Hematopoietic multipotent progenitor cell treated with erythropoietin and hydrocortisone succinate and interleukin-3 and kit ligand, for 6 days (in vitro differentiated cells): ENCODE data around the gene GNPTG.

Experiments
- DNase-seq: peaks from one replicate; pipeline ENCODE4 v3.0.0-alpha.2; 2015

The GNPTG gene

DNA sequence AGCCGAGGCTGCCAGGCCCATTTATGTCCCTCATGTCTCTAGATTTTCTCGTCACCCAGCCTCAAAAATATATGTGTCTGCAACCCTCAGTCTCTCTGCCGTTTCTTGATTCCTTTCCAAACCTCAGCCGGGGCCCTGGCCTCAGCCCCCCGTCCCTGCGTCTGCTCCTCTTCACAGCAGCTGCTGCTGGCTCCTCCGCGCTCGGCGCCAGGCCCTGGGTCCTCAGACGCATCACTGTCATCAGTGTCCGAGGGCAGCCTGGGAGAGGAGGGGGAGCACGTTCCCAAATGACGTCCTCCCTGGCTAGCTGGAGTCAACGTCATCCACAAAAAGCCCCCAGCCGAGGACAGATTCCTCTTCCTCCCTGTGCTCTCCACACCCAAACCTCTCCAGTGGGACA is 2.4 kb upstream of the GNPTG start:
- no peak for DNase-seq

DNA sequence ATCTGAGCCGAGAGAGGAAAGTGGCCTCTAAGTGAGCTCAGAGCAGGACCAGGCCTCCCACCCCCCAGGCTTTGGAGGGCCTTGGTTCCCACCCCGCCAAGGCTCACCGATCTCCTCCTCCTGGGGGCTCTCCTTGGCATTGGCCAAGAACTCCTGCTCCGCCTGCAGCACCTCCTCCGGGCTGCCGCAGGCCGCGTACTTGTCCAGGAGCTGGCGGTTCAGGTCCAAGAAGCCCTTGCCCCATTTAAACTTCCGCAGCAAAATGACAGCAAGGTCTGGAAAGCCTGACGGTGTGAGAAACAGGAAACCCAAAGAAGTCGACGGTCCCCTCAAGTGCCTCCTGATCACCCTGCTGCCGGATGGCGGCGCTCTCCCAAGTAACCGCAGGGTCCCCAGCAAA is 1.8 kb upstream of the GNPTG start:
- no peak for DNase-seq

- DNase-seq: no peak
Observed at GRCh38 chr16:1350691-1351090, 1.0 kb upstream of the GNPTG start.

GRCh38 chr16:1351215-1351581 is 533 bp upstream of the GNPTG start:
- DNase-seq: peak; percentile 42

GRCh38 chr16:1354815-1355540 is 3.2 kb downstream of the GNPTG start:
- DNase-seq: peak; percentile 80

GRCh38 chr16:1355591-1355990 is 3.9 kb downstream of the GNPTG start:
- DNase-seq: no peak

DNA sequence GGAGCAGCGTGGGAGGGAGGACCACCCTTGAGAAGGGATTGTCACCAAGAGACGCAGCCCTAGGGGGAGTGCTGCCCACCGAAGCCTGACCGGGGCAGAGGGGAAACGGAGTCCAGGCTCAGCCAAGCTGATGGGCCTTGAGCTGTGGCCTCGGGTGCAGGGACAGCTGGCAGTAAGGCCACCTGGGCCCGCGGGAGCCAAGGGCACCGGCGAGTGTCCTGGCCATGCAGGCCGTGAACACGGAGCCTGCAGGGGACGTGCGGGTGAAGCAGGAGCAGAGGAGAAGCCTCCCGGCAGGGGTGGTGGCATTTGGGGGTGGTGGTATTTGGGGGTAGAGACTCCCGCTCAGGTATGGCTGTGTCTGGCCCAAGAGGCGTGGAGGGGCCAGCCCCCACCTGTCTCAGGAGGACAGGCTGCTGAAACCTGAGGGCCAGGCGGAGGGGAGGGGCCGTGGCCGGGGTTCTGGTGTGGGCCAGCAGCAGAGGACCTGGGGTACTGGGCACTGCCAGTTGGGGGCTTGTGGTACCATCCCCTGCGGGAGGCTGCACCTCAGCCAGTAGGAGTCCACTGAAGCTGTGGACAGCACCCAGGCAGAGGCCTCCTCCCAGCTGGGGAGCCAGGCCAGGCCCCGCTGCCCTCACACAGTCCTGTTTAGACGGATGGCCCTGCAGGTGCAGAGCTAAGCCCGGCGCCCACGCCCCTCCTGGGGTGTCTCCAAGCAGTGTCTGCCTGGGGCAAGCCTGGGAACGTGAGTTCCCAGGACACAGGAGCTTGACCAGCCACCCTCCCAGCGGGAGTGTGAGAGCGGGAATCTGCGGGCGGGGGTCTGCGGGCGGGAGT is 4.5 kb downstream of the GNPTG start:
- DNase-seq: no peak

GRCh38 chr16:1357906-1358566 is 6.3 kb downstream of the GNPTG start:
- DNase-seq: no peak

DNA sequence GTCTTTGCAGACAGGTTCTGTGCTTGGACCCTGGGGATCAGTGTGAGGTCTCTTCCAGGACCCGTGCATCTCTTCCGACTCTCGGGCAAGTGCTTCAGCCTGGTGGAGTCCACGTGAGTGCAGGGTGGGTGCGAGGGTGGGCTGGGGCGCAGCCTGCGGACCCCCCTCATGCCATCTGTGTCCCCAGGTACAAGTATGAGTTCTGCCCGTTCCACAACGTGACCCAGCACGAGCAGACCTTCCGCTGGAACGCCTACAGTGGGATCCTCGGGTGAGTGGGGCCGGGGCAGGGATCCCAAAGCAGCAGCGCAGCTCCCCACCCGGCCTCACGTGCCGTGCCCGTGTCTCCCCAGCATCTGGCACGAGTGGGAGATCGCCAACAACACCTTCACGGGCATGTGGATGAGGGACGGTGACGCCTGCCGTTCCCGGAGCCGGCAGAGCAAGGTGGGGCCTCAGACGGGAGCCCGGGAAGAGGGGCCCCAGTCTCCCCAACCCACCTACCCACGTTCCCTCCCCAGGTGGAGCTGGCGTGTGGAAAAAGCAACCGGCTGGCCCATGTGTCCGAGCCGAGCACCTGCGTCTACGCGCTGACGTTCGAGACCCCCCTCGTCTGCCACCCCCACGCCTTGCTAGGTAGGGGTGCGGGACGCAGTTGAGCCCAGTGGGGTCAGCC is 10.1 kb downstream of the GNPTG start:
- no peak for DNase-seq

DNA sequence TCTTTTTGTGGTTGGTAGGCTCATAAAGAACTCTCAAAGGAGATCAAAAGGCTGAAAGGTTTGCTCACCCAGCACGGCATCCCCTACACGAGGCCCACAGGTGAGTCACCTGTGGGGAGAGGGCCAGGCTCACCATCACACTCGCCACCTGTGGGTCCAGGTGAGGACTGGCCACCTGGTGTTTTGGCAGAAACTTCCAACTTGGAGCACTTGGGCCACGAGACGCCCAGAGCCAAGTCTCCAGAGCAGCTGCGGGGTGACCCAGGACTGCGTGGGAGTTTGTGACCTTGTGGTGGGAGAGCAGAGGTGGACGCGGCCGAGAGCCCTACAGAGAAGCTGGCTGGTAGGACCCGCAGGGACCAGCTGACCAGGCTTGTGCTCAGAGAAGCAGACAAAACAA is 11.1 kb downstream of the GNPTG start:
- DNase-seq: no peak

DNA sequence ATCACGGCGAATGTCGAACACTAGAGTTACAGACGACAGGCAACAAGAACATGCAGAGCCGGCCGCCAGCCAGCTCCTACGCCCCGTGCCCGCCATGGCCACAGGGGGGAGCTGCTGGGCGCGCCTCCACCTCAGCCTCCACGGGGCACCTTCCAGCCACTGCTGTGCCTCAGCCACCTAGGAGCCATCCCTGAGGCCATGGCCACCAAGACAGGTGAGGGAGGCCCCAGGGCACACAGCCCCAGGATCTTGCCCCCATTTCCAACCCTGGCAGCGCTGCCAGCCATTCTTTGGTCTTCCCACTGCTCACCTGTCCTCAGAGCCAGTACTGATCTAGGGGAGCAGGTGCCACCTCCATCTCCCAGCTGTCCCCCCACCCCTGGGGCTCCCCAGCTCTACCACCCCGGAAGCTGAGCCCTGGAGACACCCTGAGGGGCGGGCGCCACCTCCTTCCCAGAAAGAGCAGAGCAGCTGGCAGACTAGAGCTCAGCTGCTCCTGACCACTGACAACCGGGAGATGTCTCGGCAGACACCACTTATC is 11.8 kb downstream of the GNPTG start:
- DNase-seq: peak; percentile 80

- DNase-seq: no peak
Observed at GRCh38 chr16:1364510-1364909, 12.8 kb downstream of the GNPTG start.

DNA sequence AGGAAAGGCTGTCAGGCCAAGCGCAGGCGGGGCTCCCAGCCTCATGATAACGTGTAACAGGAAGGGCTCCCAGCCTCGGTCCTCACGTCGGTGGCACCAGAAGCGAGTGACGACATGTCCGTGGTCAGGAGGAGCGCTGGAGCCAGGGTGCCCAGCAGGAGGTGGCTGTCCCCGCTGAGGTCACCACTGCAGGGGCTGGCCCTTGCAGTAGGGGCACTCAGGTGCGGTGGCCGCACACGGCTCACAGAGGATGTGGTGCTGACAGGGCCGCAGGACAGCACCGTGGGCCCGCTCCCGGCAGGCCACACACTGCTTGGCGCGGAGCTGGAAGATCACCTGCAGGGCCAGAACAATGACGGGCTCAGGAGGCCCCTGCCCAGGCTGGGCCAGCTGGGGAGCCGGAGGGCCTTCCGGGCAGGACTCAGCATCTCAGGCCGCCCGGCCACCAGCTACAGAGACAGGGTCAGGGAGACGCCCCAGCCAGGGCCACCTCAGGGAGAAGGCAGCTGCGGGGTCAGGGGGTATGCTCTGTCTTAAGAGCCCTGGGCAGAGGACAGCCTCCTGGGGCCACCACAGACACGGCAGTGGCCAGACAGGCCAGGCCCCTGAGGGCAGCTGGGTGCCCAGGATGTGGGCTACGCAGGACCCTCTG is 14.5 kb downstream of the GNPTG start:
- DNase-seq: no peak

DNA sequence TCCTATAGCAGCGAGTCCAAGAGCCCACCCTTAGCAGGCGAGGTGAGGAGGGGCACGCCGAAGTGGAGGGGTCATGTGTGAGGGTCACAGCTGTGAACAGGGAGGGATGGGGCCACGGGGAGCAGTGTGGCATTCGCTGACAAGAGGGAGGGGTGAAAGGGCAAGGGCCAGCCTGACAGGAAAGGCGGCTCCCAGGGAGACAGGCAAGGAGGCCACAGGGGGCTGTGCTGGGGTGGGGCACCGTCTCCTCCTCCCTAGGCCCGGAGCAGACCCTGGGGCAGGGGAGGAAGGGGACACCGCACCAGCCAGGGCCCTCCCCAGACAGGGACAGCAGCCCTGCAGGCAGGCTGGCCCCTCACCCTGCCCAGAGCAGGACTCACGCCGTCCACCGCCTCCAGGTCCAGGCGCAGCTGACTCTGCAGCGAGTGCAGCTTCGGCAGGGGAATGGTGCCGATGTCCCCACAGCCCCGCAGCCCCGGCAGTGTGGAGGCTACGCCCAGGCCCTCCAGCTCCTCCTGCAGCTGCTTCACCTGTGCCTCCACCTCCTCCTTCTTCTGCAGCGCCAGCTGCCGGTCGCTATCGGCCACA is 15.1 kb downstream of the GNPTG start:
- DNase-seq: no peak

GRCh38 chr16:1367486-1368174 is 15.9 kb downstream of the GNPTG start:
- DNase-seq: no peak

- no peak for DNase-seq
Observed at GRCh38 chr16:1371054-1371978, 19.6 kb downstream of the GNPTG start.

GRCh38 chr16:1372292-1372950 is 20.7 kb downstream of the GNPTG start:
- no peak for DNase-seq

DNA sequence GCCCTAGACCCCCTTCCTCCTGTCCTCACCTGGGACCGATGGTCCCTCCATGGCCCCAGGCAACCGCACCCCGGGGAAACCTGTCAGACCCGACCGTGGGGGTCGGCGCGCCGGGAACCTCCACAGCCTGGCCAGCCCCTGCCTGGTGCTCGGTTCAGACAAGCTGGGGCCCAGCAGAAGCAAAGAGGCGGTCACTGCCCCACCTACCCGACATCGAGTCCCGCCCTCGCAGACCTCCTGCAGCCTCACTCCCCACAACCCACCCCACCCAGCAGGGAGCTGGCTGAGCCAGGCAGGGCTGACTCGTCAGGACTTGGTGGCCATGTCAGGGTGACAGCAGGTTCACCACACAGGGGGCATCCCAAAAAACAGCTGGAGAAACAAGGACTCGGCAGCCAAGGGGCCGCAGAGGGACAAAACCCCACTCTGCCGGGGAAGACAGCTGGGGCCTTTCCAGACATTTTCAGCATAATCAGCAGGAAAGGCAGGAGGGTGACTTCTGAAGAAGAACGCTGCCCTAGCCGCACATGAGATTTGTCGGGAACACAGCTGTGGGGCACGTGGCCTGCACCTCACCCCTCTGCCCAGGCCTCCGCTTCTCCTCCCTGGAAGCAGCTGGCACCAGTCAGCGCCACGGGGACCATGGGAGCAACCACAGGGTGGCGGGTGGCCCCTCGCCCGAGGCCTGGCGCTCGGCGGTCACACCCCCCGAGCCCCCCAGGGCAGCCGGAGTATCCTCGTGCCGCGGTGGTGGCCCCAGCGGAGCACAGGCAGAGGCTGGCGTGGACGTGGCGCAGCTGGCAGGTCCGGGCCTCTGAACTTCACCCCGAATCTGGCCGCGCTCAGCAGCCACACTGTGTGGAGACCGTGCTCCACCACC is 22.9 kb downstream of the GNPTG start:
- DNase-seq: peak; percentile 30

DNA sequence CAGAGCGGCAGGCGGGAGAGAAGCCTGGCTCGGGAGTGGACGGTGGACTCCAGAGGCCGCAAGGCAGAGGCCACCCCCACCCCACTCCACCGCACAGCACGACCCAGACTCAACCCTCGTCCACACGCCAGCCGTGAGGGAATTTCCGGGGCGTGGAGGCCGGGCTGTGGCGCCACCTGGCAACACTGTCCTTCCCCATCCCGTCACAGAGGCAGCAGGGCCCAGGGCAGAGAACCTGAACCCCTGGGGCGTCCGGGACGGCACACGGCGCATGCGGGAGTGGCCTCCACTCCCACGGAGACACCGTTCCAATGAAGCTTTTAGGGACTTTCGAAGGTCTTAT is 23.5 kb downstream of the GNPTG start:
- no peak for DNase-seq
